Activated CD8-positive, alpha-beta memory T cell treated with anti-CD3 and anti-CD28 coated beads, Interleukin-2, amount 50 U/mL, for 4 hours (primary cell): ENCODE data around the gene P4HB.
A peak's percentile ranks its signal among the peaks of the same experiment; 100 is the strongest.

Source experiments
- DNase-seq: peaks from one replicate; pipeline ENCODE4 v3.0.0-alpha.2; 2020

The P4HB gene

GRCh38 chr17:81895400-81895799, 35.1 kb upstream of the P4HB start:
- no peak for DNase-seq

GRCh38 chr17:81891303-81891552, 30.9 kb upstream of the P4HB start:
- no peak for DNase-seq

GRCh38 chr17:81890447-81891302, 30.3 kb upstream of the P4HB start:
- peak; percentile 22 for DNase-seq

- no peak for DNase-seq
Measured at GRCh38 chr17:81889602-81890001, 29.3 kb upstream of the P4HB start.

GRCh38 chr17:81888988-81889595, 28.8 kb upstream of the P4HB start:
- no peak for DNase-seq

GRCh38 chr17:81888105-81888987, 28.0 kb upstream of the P4HB start:
- no peak for DNase-seq

GRCh38 chr17:81885869-81886548, 25.7 kb upstream of the P4HB start:
- no peak for DNase-seq

- no peak for DNase-seq
Measured at GRCh38 chr17:81885454-81885853, 25.1 kb upstream of the P4HB start.

GRCh38 chr17:81884968-81885367, 24.6 kb upstream of the P4HB start:
- DNase-seq: no peak

GRCh38 chr17:81884520-81884919, 24.2 kb upstream of the P4HB start:
- no peak for DNase-seq

- DNase-seq: no peak
Measured at GRCh38 chr17:81879121-81879520, 18.8 kb upstream of the P4HB start.

- no peak for DNase-seq
Measured at GRCh38 chr17:81878294-81878693, 18.0 kb upstream of the P4HB start.

GRCh38 chr17:81877569-81877968, 17.2 kb upstream of the P4HB start:
- no peak for DNase-seq

- DNase-seq: peak; percentile 97
Measured at GRCh38 chr17:81871387-81872230, 11.3 kb upstream of the P4HB start.

GRCh38 chr17:81870981-81871386, 10.6 kb upstream of the P4HB start, which contains the start of gene ARHGDIA:
TSS of gene ARHGDIA (minus strand) at chr17:81871337. CDS start at chr17:81869930, 1,407 bp downstream.
- DNase-seq: no peak

GRCh38 chr17:81870131-81870980, 10.0 kb upstream of the P4HB start:
- peak; percentile 41 for DNase-seq

GRCh38 chr17:81869221-81870130, 9.1 kb upstream of the P4HB start:
- DNase-seq: peak; percentile 46

GRCh38 chr17:81868674-81869220, 8.4 kb upstream of the P4HB start:
- DNase-seq: no peak

- no peak for DNase-seq
Measured at GRCh38 chr17:81867991-81868673, 7.8 kb upstream of the P4HB start.
